HG03558 (cell line): ENCODE results near the gene TANGO2.

Source experiments
- ATAC-seq: cut with Tn5 transposase; IDR thresholded peaks from one replicate; pipeline ENCODE4 v1.9.1; 2021; ENCODE audit warnings: moderate number of reproducible peaks; ENCODE audit not compliant: unreplicated experiment; ENCODE audit errors: extremely low read depth

TANGO2 gene

GRCh38 chr22:20096574-20097420 is 75.9 kb downstream of the TANGO2 start:
- ATAC-seq = no peak

- ATAC-seq = no peak
These were observed 78.3 kb downstream of the TANGO2 start for GRCh38 chr22:20099099-20099711.

- no peak for ATAC-seq
These were observed 80.7 kb downstream of the TANGO2 start for GRCh38 chr22:20101638-20102037.

- ATAC-seq = no peak
These were observed 81.4 kb downstream of the TANGO2 start for GRCh38 chr22:20102203-20102780.

GRCh38 chr22:20105456-20106204 is 84.7 kb downstream of the TANGO2 start:
- ATAC-seq = no peak

- ATAC-seq = no peak
These were observed 85.4 kb downstream of the TANGO2 start for GRCh38 chr22:20106205-20106848.

GRCh38 chr22:20106849-20107237 is 85.9 kb downstream of the TANGO2 start:
- no peak for ATAC-seq

- ATAC-seq = no peak
These were observed 86.6 kb downstream of the TANGO2 start for GRCh38 chr22:20107471-20107901.

- ATAC-seq = no peak
These were observed 87.2 kb downstream of the TANGO2 start for GRCh38 chr22:20107951-20108756.

- ATAC-seq = no peak
These were observed 87.9 kb downstream of the TANGO2 start for GRCh38 chr22:20108757-20109230.

- no peak for ATAC-seq
These were observed 88.8 kb downstream of the TANGO2 start for GRCh38 chr22:20109411-20110358.

- no peak for ATAC-seq
These were observed 89.6 kb downstream of the TANGO2 start for GRCh38 chr22:20110359-20110985.

GRCh38 chr22:20111045-20111688 is 90.3 kb downstream of the TANGO2 start:
- no peak for ATAC-seq

GRCh38 chr22:20111689-20112622 is 91.0 kb downstream of the TANGO2 start:
- ATAC-seq = no peak

GRCh38 chr22:20112623-20113511 is 92.0 kb downstream of the TANGO2 start:
- ATAC-seq = no peak
